Measurements from ENCODE around the gene CTXN3.

Gene CTXN3

GRCh38 chr5:127649018-127649439 lies at the start of gene CTXN3:
TSS of gene CTXN3 (plus strand) at chr5:127649082. CDS start at chr5:127657522, 8,440 bp downstream.
- peak in 1 of 51 donors; percentile 6 for DNase-seq

GRCh38 chr5:127599320-127599719 lies 49.6 kb upstream of the CTXN3 start:
- no peak for DNase-seq

- DNase-seq, result no peak
Observed at GRCh38 chr5:127599847-127600246, 49.0 kb upstream of the CTXN3 start.

- no peak for DNase-seq
Observed at GRCh38 chr5:127601111-127601510, 47.8 kb upstream of the CTXN3 start.

GRCh38 chr5:127601601-127602000 lies 47.3 kb upstream of the CTXN3 start:
- DNase-seq, result no peak

- no peak for DNase-seq
Observed at GRCh38 chr5:127602481-127602880, 46.4 kb upstream of the CTXN3 start.

GRCh38 chr5:127602896-127603844 lies 45.7 kb upstream of the CTXN3 start:
- DNase-seq, result no peak

- DNase-seq, result no peak
Observed at GRCh38 chr5:127608077-127608660, 40.7 kb upstream of the CTXN3 start.

GRCh38 chr5:127609011-127609410 lies 39.9 kb upstream of the CTXN3 start:
- no peak for DNase-seq

GRCh38 chr5:127609957-127610356 lies 38.9 kb upstream of the CTXN3 start:
- DNase-seq, result no peak

- no peak for DNase-seq
Observed at GRCh38 chr5:127612441-127613141, 36.3 kb upstream of the CTXN3 start.

- no peak for DNase-seq
Observed at GRCh38 chr5:127615916-127616315, 33.0 kb upstream of the CTXN3 start.

- no peak for DNase-seq
Observed at GRCh38 chr5:127619908-127620479, 28.9 kb upstream of the CTXN3 start.

- no peak for DNase-seq
Observed at GRCh38 chr5:127621601-127622325, 27.1 kb upstream of the CTXN3 start.

GRCh38 chr5:127634007-127634406 lies 14.9 kb upstream of the CTXN3 start:
- DNase-seq, result no peak

GRCh38 chr5:127639828-127640227 lies 9.1 kb upstream of the CTXN3 start:
- no peak for DNase-seq

GRCh38 chr5:127642949-127643348 lies 5.9 kb upstream of the CTXN3 start:
- DNase-seq, result no peak

- DNase-seq, result no peak
Observed at GRCh38 chr5:127643607-127644006, 5.3 kb upstream of the CTXN3 start.

GRCh38 chr5:127645300-127645726 lies 3.6 kb upstream of the CTXN3 start:
- DNase-seq, result no peak

GRCh38 chr5:127647361-127647958 lies 1.4 kb upstream of the CTXN3 start:
- DNase-seq, result peak in 1 of 51 donors; percentile 36

- DNase-seq, result no peak
Observed at GRCh38 chr5:127650022-127650421, 1.1 kb downstream of the CTXN3 start.
